GM23338 (cell line): ENCODE measurements around the gene SESN3. TPM values are rescaled to one million over a fixed set of nuclear protein-coding genes. Genes with fewer than 3 reads are reported as not detected.

Experiments used
- ATAC-seq: fragments of 200-7000 bp; cut with Tn5 transposase; 3 replicates; pipeline ENCODE4 v1.9.1; 2020
- DNase-seq: peaks from one replicate; pipeline ENCODE4 v3.0.0-alpha.2; 2015; ENCODE audit warnings: low spot score
- H2AFZ ChIP-seq: fragments of 200-600 bp; sonication (generic); 2 replicates; pipeline ENCODE4 v1.8.0; 2016; ENCODE audit warnings: antibody characterized with exemption, mild to moderate bottlenecking, moderate library complexity
- H3F3A ChIP-seq: fragments of 200-600 bp; sonication (generic); replicated peaks from 2 replicates; pipeline ENCODE4 v1.8.0; 2017; ENCODE audit warnings: antibody characterized with exemption, mixed run types, low read depth
- H3K27ac ChIP-seq: fragments of 200-600 bp; sonication (generic); 2 replicates; pipeline ENCODE4 v1.6.1; 2016; ENCODE audit warnings: low read depth
- H3K27me3 ChIP-seq: fragments of 200-600 bp; sonication (generic); 2 replicates; pipeline ENCODE4 v1.8.0; 2016; ENCODE audit warnings: mild to moderate bottlenecking, mixed run types, moderate library complexity; ENCODE audit not compliant: insufficient read depth
- H3K36me3 ChIP-seq: fragments of 200-600 bp; sonication (generic); 2 replicates; pipeline ENCODE4 v1.8.0; 2016; ENCODE audit warnings: mild to moderate bottlenecking; ENCODE audit not compliant: insufficient read depth
- H3K4me1 ChIP-seq: fragments of 200-600 bp; sonication (generic); 2 replicates; pipeline ENCODE4 v1.8.0; 2016; ENCODE audit warnings: mild to moderate bottlenecking, moderate library complexity; ENCODE audit not compliant: insufficient read depth
- H3K4me2 ChIP-seq: fragments of 200-600 bp; sonication (generic); 2 replicates; pipeline ENCODE4 v1.7.1; 2017; ENCODE audit warnings: mixed run types
- H3K4me3 ChIP-seq: fragments of 200-600 bp; sonication (generic); 2 replicates; pipeline ENCODE4 v1.6.1; 2016; ENCODE audit warnings: mixed run types
- H3K79me2 ChIP-seq: fragments of 200-600 bp; sonication (generic); replicated peaks from 2 replicates; pipeline ENCODE4 v1.8.0; 2017; ENCODE audit warnings: mild to moderate bottlenecking; ENCODE audit not compliant: insufficient read depth
- H3K9me2 ChIP-seq: fragments of 200-600 bp; sonication (generic); 2 replicates; pipeline ENCODE4 v1.8.0; 2017; ENCODE audit not compliant: insufficient read depth
- H4K20me1 ChIP-seq: fragments of 200-600 bp; sonication (generic); replicated peaks from 2 replicates; pipeline ENCODE4 v1.8.0; 2017; ENCODE audit warnings: mild to moderate bottlenecking; ENCODE audit not compliant: insufficient read depth
- H3K27ac Mint-ChIP-seq: 2 replicates; pipeline ENCODE4 v1.8.0; 2020; ENCODE audit warnings: inconsistent platforms, mild to moderate bottlenecking, moderate library complexity, mixed read lengths
- H3K27me3 Mint-ChIP-seq: 3 replicates; pipeline ENCODE4 v1.8.0; 2022; ENCODE audit warnings: low read depth, mild to moderate bottlenecking, moderate library complexity, mixed read lengths, inconsistent platforms; ENCODE audit not compliant: insufficient read depth, poor library complexity
- H3K36me3 Mint-ChIP-seq: 3 replicates; pipeline ENCODE4 v1.8.0; 2021; ENCODE audit warnings: low read depth, mild to moderate bottlenecking, inconsistent platforms, moderate library complexity, mixed read lengths
- H3K4me1 Mint-ChIP-seq: 3 replicates; pipeline ENCODE4 v1.8.0; 2020; ENCODE audit warnings: mild to moderate bottlenecking, inconsistent platforms, mixed read lengths
- H3K4me3 Mint-ChIP-seq: 3 replicates; pipeline ENCODE4 v1.8.0; 2021; ENCODE audit warnings: moderate library complexity, mild to moderate bottlenecking, inconsistent platforms, mixed read lengths
- H3K9me3 Mint-ChIP-seq: 3 replicates; pipeline ENCODE4 v1.8.0; 2020; ENCODE audit warnings: moderate library complexity, mild to moderate bottlenecking, inconsistent platforms, mixed read lengths
- CREB1 ChIP-seq: fragments of 250-450 bp; sonication (Bioruptor Pico); IDR thresholded peaks from 2 replicates; pipeline ENCODE4 v1.5.0; 2020; ENCODE audit warnings: low read depth, mild to moderate bottlenecking, moderate library complexity
- EZH2 ChIP-seq: fragments of 200-600 bp; sonication (generic); IDR thresholded peaks from one replicate; pipeline ENCODE4 v1.8.0; 2017; ENCODE audit warnings: antibody characterized with exemption, mild to moderate bottlenecking, low read depth; ENCODE audit not compliant: unreplicated experiment
- EZH2phosphoT487 ChIP-seq: fragments of 200-600 bp; sonication (generic); IDR thresholded peaks from one replicate; pipeline ENCODE4 v1.8.1; 2018; ENCODE audit warnings: antibody characterized with exemption; ENCODE audit not compliant: unreplicated experiment
- JUNB ChIP-seq: IDR thresholded peaks from one replicate; pipeline ENCODE4 v1.6.1; 2016; ENCODE audit warnings: antibody characterized with exemption; ENCODE audit not compliant: unreplicated experiment
- NANOG ChIP-seq: IDR thresholded peaks from 2 replicates; pipeline ENCODE4 v1.6.1; 2016; ENCODE audit warnings: antibody characterized with exemption, borderline replicate concordance
- POLR2AphosphoS5 ChIP-seq: IDR thresholded peaks from 2 replicates; pipeline ENCODE4 v1.6.1; 2016; ENCODE audit warnings: antibody characterized with exemption, low read depth
- STAT1 ChIP-seq: IDR thresholded peaks from one replicate; pipeline ENCODE4 v1.6.1; 2016; ENCODE audit warnings: antibody characterized with exemption; ENCODE audit not compliant: unreplicated experiment
- ZNF114 ChIP-seq: fragments of 250-450 bp; sonication (Bioruptor Pico); IDR thresholded peaks from 2 replicates; pipeline ENCODE4 v1.5.0; 2020; ENCODE audit warnings: mild to moderate bottlenecking, moderate library complexity
- ZNF331 ChIP-seq: fragments of 250-450 bp; sonication (Bioruptor Pico); IDR thresholded peaks from 2 replicates; pipeline ENCODE4 v1.5.0; 2020; ENCODE audit warnings: low read depth, mild to moderate bottlenecking, moderate library complexity
- ZNF462 ChIP-seq: fragments of 250-450 bp; sonication (Bioruptor Pico); IDR thresholded peaks from 2 replicates; pipeline ENCODE4 v1.5.0; 2020; ENCODE audit warnings: mild to moderate bottlenecking, moderate library complexity
- polyA plus RNA-seq: library from polyadenylated mRNA; unstranded; fragments of >200 nt; fragmentation: Nextera tagmentation; extraction: Ambion mirVana; gene quantifications from 2 replicates; pipeline ENCODE4 v1.2.1, GENCODE V29; 2016
- total RNA-seq: library from RNA; depleted of rRNA; stranded (reverse); fragments of >200 nt; shearing (Covaris generic); gene quantifications from 2 replicates; pipeline ENCODE4 v1.2.3, GENCODE V29; 2014
- TF ChIP-seq, protein P1 (sequence below): IDR thresholded peaks from one replicate; pipeline ENCODE4 v1.6.1; 2018; ENCODE audit warnings: antibody characterized with exemption; ENCODE audit not compliant: unreplicated experiment
- TF ChIP-seq, protein P2 (sequence below): IDR thresholded peaks from 2 replicates; pipeline ENCODE4 v1.6.1; 2016; ENCODE audit warnings: antibody characterized with exemption

Gene SESN3
- total and polyA plus RNA-seq, 2 experiments from 2014 or later = 5.5 to 30.5 TPM

DNA sequence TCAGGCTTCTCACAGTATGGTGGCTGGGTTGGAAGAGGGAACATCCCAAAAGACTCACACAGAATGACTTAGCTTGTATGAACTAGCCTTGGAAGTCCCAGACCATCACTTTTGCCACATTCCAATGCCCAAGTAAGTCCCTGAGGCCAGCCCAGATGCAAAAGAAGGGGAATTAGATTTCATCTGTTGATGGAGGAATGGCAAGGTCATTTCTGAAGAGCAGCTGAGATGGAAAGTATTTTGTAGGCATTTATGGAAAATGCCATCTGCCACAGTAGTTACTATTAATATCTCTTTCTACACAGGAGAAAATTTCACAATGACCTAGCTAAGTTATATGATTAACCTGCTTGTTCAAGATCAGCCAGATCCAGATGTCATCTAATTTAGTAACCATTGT, 82.6 kb downstream of the SESN3 start (continued):
- no peak for TF ChIP-seq ZNF462 (CRISPR knock-in tag)
- TF ChIP-seq ZNF114 (CRISPR knock-in tag) = no peak
- TF ChIP-seq JUNB = no peak
- TF ChIP-seq ZNF331 (CRISPR knock-in tag) = no peak

DNA sequence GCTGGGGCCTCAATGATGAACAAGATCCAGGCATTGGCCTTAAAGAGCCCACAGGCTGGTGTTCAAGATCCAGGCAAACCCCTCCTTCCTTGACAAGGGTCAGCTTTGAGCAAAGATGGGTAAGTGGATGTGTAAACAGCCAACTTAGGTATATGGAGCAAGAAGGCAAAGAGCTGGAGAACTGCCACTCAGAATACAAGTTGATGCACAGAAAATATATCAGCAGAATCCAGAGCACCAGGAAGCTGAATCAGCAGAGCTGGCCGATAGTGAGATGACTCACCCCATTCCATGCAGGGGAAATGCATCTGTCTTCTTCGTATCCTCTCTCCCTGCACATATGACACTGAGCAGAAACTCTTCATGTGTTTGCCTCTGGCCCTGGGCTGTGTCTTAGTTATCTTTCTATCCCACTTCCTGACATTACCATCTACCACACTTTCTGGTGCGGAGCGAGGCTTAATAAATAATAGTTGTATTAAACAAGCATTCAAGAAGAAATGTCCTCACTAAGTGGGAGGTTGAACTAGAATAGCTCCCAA, 83.6 kb downstream of the SESN3 start:
- Histone ChIP-seq H3K36me3 (no peaks in the 10 kb centered on the region; the same call in 1 of the 2 replicates), H2AFZ (no peak overlapping the region), H3K4me3 (no peak overlapping the region), H3K4me1 (peaks cover 7% of the 10 kb centered on the region; the same call in 1 of the 2 replicates), H3F3A (no peaks in the 10 kb centered on the region), H3K27me3 (peaks cover 64% of the 10 kb centered on the region), H3K79me2 (no peaks in the 10 kb centered on the region), H3K27ac (no peak overlapping the region), H3K9me2 (peaks cover 5% of the 10 kb centered on the region; the same call in 1 of the 2 replicates), H3K4me2 (no peak overlapping the region), H4K20me1 (0 out of 2 replicates have a peak, but pooled peaks cover 3% of the 10 kb centered on the region)
- Mint-ChIP-seq H3K27me3 (peaks cover 53% of the 10 kb centered on the region), H3K9me3 (no peaks in the 10 kb centered on the region), H3K4me1 (peaks cover 3% of the 10 kb centered on the region), H3K4me3 (no peak overlapping the region), H3K27ac (no peak overlapping the region), H3K36me3 (no peaks in the 10 kb centered on the region)
- DNase-seq (no peak), ATAC-seq (no peak)
- TF ChIP-seq ZNF114 (CRISPR knock-in tag) (no peak), JUNB (no peak), POLR2AphosphoS5 (no peak), ZNF331 (CRISPR knock-in tag) (no peak), EZH2phosphoT487 (no peak), CREB1 (no peak), EZH2 (no peak), STAT1 (no peak), NANOG (no peak)
- TF ChIP-seq, protein P1, sequence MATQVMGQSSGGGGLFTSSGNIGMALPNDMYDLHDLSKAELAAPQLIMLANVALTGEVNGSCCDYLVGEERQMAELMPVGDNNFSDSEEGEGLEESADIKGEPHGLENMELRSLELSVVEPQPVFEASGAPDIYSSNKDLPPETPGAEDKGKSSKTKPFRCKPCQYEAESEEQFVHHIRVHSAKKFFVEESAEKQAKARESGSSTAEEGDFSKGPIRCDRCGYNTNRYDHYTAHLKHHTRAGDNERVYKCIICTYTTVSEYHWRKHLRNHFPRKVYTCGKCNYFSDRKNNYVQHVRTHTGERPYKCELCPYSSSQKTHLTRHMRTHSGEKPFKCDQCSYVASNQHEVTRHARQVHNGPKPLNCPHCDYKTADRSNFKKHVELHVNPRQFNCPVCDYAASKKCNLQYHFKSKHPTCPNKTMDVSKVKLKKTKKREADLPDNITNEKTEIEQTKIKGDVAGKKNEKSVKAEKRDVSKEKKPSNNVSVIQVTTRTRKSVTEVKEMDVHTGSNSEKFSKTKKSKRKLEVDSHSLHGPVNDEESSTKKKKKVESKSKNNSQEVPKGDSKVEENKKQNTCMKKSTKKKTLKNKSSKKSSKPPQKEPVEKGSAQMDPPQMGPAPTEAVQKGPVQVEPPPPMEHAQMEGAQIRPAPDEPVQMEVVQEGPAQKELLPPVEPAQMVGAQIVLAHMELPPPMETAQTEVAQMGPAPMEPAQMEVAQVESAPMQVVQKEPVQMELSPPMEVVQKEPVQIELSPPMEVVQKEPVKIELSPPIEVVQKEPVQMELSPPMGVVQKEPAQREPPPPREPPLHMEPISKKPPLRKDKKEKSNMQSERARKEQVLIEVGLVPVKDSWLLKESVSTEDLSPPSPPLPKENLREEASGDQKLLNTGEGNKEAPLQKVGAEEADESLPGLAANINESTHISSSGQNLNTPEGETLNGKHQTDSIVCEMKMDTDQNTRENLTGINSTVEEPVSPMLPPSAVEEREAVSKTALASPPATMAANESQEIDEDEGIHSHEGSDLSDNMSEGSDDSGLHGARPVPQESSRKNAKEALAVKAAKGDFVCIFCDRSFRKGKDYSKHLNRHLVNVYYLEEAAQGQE = no peak
- TF ChIP-seq, protein P2, sequence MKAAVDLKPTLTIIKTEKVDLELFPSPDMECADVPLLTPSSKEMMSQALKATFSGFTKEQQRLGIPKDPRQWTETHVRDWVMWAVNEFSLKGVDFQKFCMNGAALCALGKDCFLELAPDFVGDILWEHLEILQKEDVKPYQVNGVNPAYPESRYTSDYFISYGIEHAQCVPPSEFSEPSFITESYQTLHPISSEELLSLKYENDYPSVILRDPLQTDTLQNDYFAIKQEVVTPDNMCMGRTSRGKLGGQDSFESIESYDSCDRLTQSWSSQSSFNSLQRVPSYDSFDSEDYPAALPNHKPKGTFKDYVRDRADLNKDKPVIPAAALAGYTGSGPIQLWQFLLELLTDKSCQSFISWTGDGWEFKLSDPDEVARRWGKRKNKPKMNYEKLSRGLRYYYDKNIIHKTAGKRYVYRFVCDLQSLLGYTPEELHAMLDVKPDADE = no peak
